Fibroblast of lung (primary cell): ENCODE measurements around the gene OR6V1. TPM values are rescaled to one million over a fixed set of nuclear protein-coding genes. Genes with fewer than 3 reads are reported as not detected.

Experiments used
- DNase-seq, 2 donors: peaks; one replicate each; pipeline versions ENCODE4 v3.0.0 to v3.0.0-alpha.2; 2010; ENCODE audit warnings: low read depth in 2 of 2
- H2AFZ ChIP-seq: 2 replicates; pipeline ENCODE4 v1.5.1; 2012; ENCODE audit warnings: low read length, control low read depth, inconsistent platforms
- H3K27ac ChIP-seq: 2 replicates; pipeline ENCODE4 v1.5.1; 2011; ENCODE audit warnings: low read length, control low read depth; ENCODE audit not compliant: insufficient read depth
- H3K27me3 ChIP-seq: 2 replicates; pipeline ENCODE4 v1.5.1; 2011; ENCODE audit warnings: mild to moderate bottlenecking, low read length; ENCODE audit not compliant: control insufficient read depth, insufficient read depth
- H3K36me3 ChIP-seq: 2 replicates; pipeline ENCODE4 v1.5.1; 2011; ENCODE audit warnings: low read length; ENCODE audit not compliant: control insufficient read depth, insufficient read depth
- H3K4me1 ChIP-seq: 2 replicates; pipeline ENCODE4 v1.5.1; 2011; ENCODE audit warnings: low read length; ENCODE audit not compliant: control insufficient read depth, insufficient read depth; ENCODE audit errors: extremely low read depth
- H3K4me2 ChIP-seq: 2 replicates; pipeline ENCODE4 v1.5.1; 2011; ENCODE audit warnings: low read length, control low read depth; ENCODE audit not compliant: insufficient read depth; ENCODE audit errors: extremely low read depth
- H3K4me3 ChIP-seq, 4 experiments: fragments of 200-600 bp in 1 of 4; sonication (generic) in 1 of 4; replicated peaks in 1 of 4; 2 replicates each; pipeline ENCODE4 v1.5.1; 2011 to 2016; ENCODE audit warnings: low read length in 4 of 4, low read depth in 3 of 4, mild to moderate bottlenecking in 3 of 4, control low read depth in 2 of 4, inconsistent platforms in 1 of 4, mixed read lengths in 1 of 4; ENCODE audit not compliant: insufficient read depth in 1 of 4; ENCODE audit errors: control extremely low read depth in 1 of 4
- H3K79me2 ChIP-seq: 2 replicates; pipeline ENCODE4 v1.5.1; 2012; ENCODE audit warnings: mild to moderate bottlenecking, low read length, inconsistent platforms; ENCODE audit not compliant: control insufficient read depth, insufficient read depth
- H3K9ac ChIP-seq: 2 replicates; pipeline ENCODE4 v1.5.1; 2011; ENCODE audit warnings: mild to moderate bottlenecking, low read length, control low read depth; ENCODE audit not compliant: insufficient read depth
- H3K9me3 ChIP-seq: 2 replicates; pipeline ENCODE4 v1.5.1; 2012; ENCODE audit warnings: low read depth, low read length; ENCODE audit not compliant: control insufficient read depth, insufficient read depth
- H4K20me1 ChIP-seq: 2 replicates; pipeline ENCODE4 v1.5.1; 2011; ENCODE audit warnings: low read length; ENCODE audit not compliant: control insufficient read depth, insufficient read depth; ENCODE audit errors: extremely low read depth
- CTCF ChIP-seq, 2 donors: IDR thresholded peaks in 1 of 2; conservative IDR thresholded peaks in 1 of 2; 1 replicate in 1 of 2; 2 replicates in 1 of 2; pipeline ENCODE4 v1.5.1; 2011 to 2012; ENCODE audit warnings: low read length in 2 of 2, control low read depth in 1 of 2, inconsistent platforms in 1 of 2, low read depth in 1 of 2, mild to moderate bottlenecking in 1 of 2
- EZH2 ChIP-seq: IDR thresholded peaks from 2 replicates; pipeline ENCODE4 v1.5.1; 2012; ENCODE audit warnings: low read length, control low read depth, mild to moderate bottlenecking; ENCODE audit errors: missing control alignments
- polyA plus RNA-seq, 2 donors: library from polyadenylated mRNA; depleted of rRNA in 1 of 2; stranded (reverse) in 1 of 2; unstranded in 1 of 2; fragments of >200 nt; gene quantifications; 2 replicates each; pipeline ENCODE4 v1.2.1, GENCODE V29; 2011 to 2012; ENCODE audit warnings: missing spikeins in 1 of 2
- total RNA-seq: library from RNA; depleted of rRNA; stranded (reverse); fragments of >200 nt; gene quantifications from 2 replicates; pipeline ENCODE4 v1.2.1, GENCODE V29; 2014

Gene OR6V1
- total and polyA plus RNA-seq, 2 donors (not counting 1 experiment from before 2014, with no cell fraction given) = not detected

GRCh38 chr7:143015084-143015483, 37.1 kb upstream of the OR6V1 start:
- Histone ChIP-seq H3K27ac (no peak overlapping the region), H3K4me2 (no peak overlapping the region), H3K9me3 (no peaks in the 10 kb centered on the region), H3K27me3 (no peaks in the 10 kb centered on the region), H3K4me1 (no peaks in the 10 kb centered on the region), H3K4me3 (no peak overlapping the region), H3K79me2 (no peaks in the 10 kb centered on the region), H4K20me1 (no peaks in the 10 kb centered on the region), H2AFZ (no peak overlapping the region), H3K36me3 (no peaks in the 10 kb centered on the region), H3K9ac (no peak overlapping the region)
- no peak for DNase-seq
- no peak for TF ChIP-seq EZH2
- TF ChIP-seq CTCF (conservative IDR thresholded peaks at IDR 0.05 in 1 of 2, IDR thresholded peaks at IDR 0.05 in 1 of 2; ENCODE audit: low read depth in 1 of 2, low read length in 2 of 2) = no peak

- no peak for TF ChIP-seq CTCF (conservative IDR thresholded peaks at IDR 0.05 in 1 of 2, IDR thresholded peaks at IDR 0.05 in 1 of 2; ENCODE audit: low read depth in 1 of 2, low read length in 2 of 2)
- no peak for TF ChIP-seq EZH2
- peak in 1 of 2 donors; percentile 60 for DNase-seq
- no peaks in the 10 kb centered on the region for H3K27me3 ChIP-seq
- H3K9ac ChIP-seq = no peak overlapping the region
- H3K4me3 ChIP-seq = no peak overlapping the region
- no peaks in the 10 kb centered on the region for H3K4me1 ChIP-seq
- no peak overlapping the region for H2AFZ ChIP-seq
- no peak overlapping the region for H3K27ac ChIP-seq
- H3K4me2 ChIP-seq = no peak overlapping the region
- no peaks in the 10 kb centered on the region for H4K20me1 ChIP-seq
- no peaks in the 10 kb centered on the region for H3K79me2 ChIP-seq
- H3K36me3 ChIP-seq = no peaks in the 10 kb centered on the region
- no peaks in the 10 kb centered on the region for H3K9me3 ChIP-seq
Observed at GRCh38 chr7:143015926-143016490, 36.1 kb upstream of the OR6V1 start.

GRCh38 chr7:143016996-143017395, 35.1 kb upstream of the OR6V1 start:
- Histone ChIP-seq H3K36me3 (no peaks in the 10 kb centered on the region), H4K20me1 (no peaks in the 10 kb centered on the region), H2AFZ (no peak overlapping the region)

More at GRCh38 chr7:143016996-143017395, 35.1 kb upstream of the OR6V1 start:
- H3K4me1 ChIP-seq = no peaks in the 10 kb centered on the region
- H3K9me3 ChIP-seq = no peaks in the 10 kb centered on the region
- no peak for TF ChIP-seq EZH2
- no peak for TF ChIP-seq CTCF (conservative IDR thresholded peaks at IDR 0.05 in 1 of 2, IDR thresholded peaks at IDR 0.05 in 1 of 2; ENCODE audit: low read depth in 1 of 2, low read length in 2 of 2)
- H3K27me3 ChIP-seq = no peaks in the 10 kb centered on the region
- no peak for DNase-seq
- H3K27ac ChIP-seq = no peak overlapping the region
- H3K79me2 ChIP-seq = no peaks in the 10 kb centered on the region
- no peak overlapping the region for H3K4me3 ChIP-seq
- H3K9ac ChIP-seq = no peak overlapping the region
- H3K4me2 ChIP-seq = no peak overlapping the region
